ENCODE data around the gene ENPEP.
A peak's percentile ranks its signal among the peaks of the same experiment; 100 is the strongest.
"Not testable (repeated sequence)": the region's sequence is repeated elsewhere in the genome, so short reads cannot be mapped to it uniquely, and the experiment has no call there.

ENPEP gene

GRCh38 chr4:110474481-110474880 lies 1.5 kb upstream of the ENPEP start (continued):
- TF ChIP-seq TCF4 (CRISPR knock-in tag; IDR thresholded peaks at IDR 0.05; ENCODE audit: borderline replicate concordance) (no peak), PPARA (CRISPR knock-in tag; IDR thresholded peaks at IDR 0.05; ENCODE audit: borderline replicate concordance) (no peak), ZNF70 (CRISPR knock-in tag; IDR thresholded peaks at IDR 0.05) (no peak)

GRCh38 chr4:110475080-110475479 lies 875 bp upstream of the ENPEP start:
- ATAC-seq: not testable (repeated sequence)

- ATAC-seq: no peak
- TF ChIP-seq TOX (CRISPR knock-in tag; IDR thresholded peaks at IDR 0.05; ENCODE audit: borderline replicate concordance) (no peak), TCF4 (CRISPR knock-in tag; IDR thresholded peaks at IDR 0.05; ENCODE audit: borderline replicate concordance) (no peak), ZNF70 (CRISPR knock-in tag; IDR thresholded peaks at IDR 0.05) (no peak), ZFP30 (CRISPR knock-in tag; IDR thresholded peaks at IDR 0.05) (no peak), POU6F1 (CRISPR knock-in tag; IDR thresholded peaks at IDR 0.05; ENCODE audit: borderline replicate concordance, low read depth) (no peak), ZNF8 (CRISPR knock-in tag; IDR thresholded peaks at IDR 0.05) (no peak), BACH2 (CRISPR knock-in tag; IDR thresholded peaks at IDR 0.05; ENCODE audit: borderline replicate concordance) (no peak), CSRNP3 (CRISPR knock-in tag; IDR thresholded peaks at IDR 0.05) (no peak), ZFP3 (CRISPR knock-in tag; IDR thresholded peaks at IDR 0.05) (no peak), PPARA (CRISPR knock-in tag; IDR thresholded peaks at IDR 0.05; ENCODE audit: borderline replicate concordance) (no peak), ZNF565 (CRISPR knock-in tag; conservative IDR thresholded peaks at IDR 0.05; ENCODE audit: low read depth) (no peak), TSHZ2 (CRISPR knock-in tag; IDR thresholded peaks at IDR 0.05) (no peak), ZC3H10 (CRISPR knock-in tag; IDR thresholded peaks at IDR 0.05) (no peak), ARNTL (CRISPR knock-in tag; IDR thresholded peaks at IDR 0.05; ENCODE audit: borderline replicate concordance, low read depth) (no peak)
Measured at GRCh38 chr4:110477836-110478235, 1.9 kb downstream of the ENPEP start.

GRCh38 chr4:110480031-110480549 lies 4.1 kb downstream of the ENPEP start:
- TF ChIP-seq OSR1 (CRISPR knock-in tag; IDR thresholded peaks at IDR 0.05) (no peak), RARB (CRISPR knock-in tag; IDR thresholded peaks at IDR 0.05) (no peak), ZNF565 (CRISPR knock-in tag; conservative IDR thresholded peaks at IDR 0.05; ENCODE audit: low read depth) (no peak), ISL1 (CRISPR knock-in tag; IDR thresholded peaks at IDR 0.05) (peak; percentile 80), ZNF8 (CRISPR knock-in tag; IDR thresholded peaks at IDR 0.05) (no peak), ZC3H10 (CRISPR knock-in tag; IDR thresholded peaks at IDR 0.05) (no peak), TOX (CRISPR knock-in tag; IDR thresholded peaks at IDR 0.05; ENCODE audit: borderline replicate concordance) (no peak)
- peak; percentile 91 for ATAC-seq

GRCh38 chr4:110480746-110481271 lies 4.9 kb downstream of the ENPEP start:
- ATAC-seq: no peak
- TF ChIP-seq TCF4 (CRISPR knock-in tag; IDR thresholded peaks at IDR 0.05; ENCODE audit: borderline replicate concordance) (no peak), ZFP3 (CRISPR knock-in tag; IDR thresholded peaks at IDR 0.05) (no peak), ZFP30 (CRISPR knock-in tag; IDR thresholded peaks at IDR 0.05) (no peak), ESRRG (CRISPR knock-in tag; IDR thresholded peaks at IDR 0.05) (no peak), ZNF565 (CRISPR knock-in tag; conservative IDR thresholded peaks at IDR 0.05; ENCODE audit: low read depth) (no peak), PPARA (CRISPR knock-in tag; IDR thresholded peaks at IDR 0.05; ENCODE audit: borderline replicate concordance) (no peak), GLIS3 (CRISPR knock-in tag; IDR thresholded peaks at IDR 0.05) (no peak), ZC3H10 (CRISPR knock-in tag; IDR thresholded peaks at IDR 0.05) (no peak), SNAI2 (CRISPR knock-in tag; IDR thresholded peaks at IDR 0.05) (no peak), CREB5 (CRISPR knock-in tag; IDR thresholded peaks at IDR 0.05; ENCODE audit: low read depth) (no peak), ZNF8 (CRISPR knock-in tag; IDR thresholded peaks at IDR 0.05) (no peak), POU6F1 (CRISPR knock-in tag; IDR thresholded peaks at IDR 0.05; ENCODE audit: borderline replicate concordance, low read depth) (no peak), PATZ1 (CRISPR knock-in tag; IDR thresholded peaks at IDR 0.05; ENCODE audit: borderline replicate concordance) (no peak), BACH2 (CRISPR knock-in tag; IDR thresholded peaks at IDR 0.05; ENCODE audit: borderline replicate concordance) (no peak), OSR1 (CRISPR knock-in tag; IDR thresholded peaks at IDR 0.05) (no peak), TOX (CRISPR knock-in tag; IDR thresholded peaks at IDR 0.05; ENCODE audit: borderline replicate concordance) (no peak)
